Dedifferentiated amniotic fluid mesenchymal stem cell (primary cell): ENCODE measurements around the gene MICAL2.
A peak's percentile ranks its signal among the peaks of the same experiment; 100 is the strongest.

Experiments used
- DNase-seq: peaks from one replicate; pipeline ENCODE4 v3.0.0-alpha.2; 2016; ENCODE audit errors: extremely low spot score

Gene MICAL2, protein sequence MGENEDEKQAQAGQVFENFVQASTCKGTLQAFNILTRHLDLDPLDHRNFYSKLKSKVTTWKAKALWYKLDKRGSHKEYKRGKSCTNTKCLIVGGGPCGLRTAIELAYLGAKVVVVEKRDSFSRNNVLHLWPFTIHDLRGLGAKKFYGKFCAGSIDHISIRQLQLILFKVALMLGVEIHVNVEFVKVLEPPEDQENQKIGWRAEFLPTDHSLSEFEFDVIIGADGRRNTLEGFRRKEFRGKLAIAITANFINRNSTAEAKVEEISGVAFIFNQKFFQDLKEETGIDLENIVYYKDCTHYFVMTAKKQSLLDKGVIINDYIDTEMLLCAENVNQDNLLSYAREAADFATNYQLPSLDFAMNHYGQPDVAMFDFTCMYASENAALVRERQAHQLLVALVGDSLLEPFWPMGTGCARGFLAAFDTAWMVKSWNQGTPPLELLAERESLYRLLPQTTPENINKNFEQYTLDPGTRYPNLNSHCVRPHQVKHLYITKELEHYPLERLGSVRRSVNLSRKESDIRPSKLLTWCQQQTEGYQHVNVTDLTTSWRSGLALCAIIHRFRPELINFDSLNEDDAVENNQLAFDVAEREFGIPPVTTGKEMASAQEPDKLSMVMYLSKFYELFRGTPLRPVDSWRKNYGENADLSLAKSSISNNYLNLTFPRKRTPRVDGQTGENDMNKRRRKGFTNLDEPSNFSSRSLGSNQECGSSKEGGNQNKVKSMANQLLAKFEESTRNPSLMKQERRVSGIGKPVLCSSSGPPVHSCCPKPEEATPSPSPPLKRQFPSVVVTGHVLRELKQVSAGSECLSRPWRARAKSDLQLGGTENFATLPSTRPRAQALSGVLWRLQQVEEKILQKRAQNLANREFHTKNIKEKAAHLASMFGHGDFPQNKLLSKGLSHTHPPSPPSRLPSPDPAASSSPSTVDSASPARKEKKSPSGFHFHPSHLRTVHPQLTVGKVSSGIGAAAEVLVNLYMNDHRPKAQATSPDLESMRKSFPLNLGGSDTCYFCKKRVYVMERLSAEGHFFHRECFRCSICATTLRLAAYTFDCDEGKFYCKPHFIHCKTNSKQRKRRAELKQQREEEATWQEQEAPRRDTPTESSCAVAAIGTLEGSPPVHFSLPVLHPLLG

DNA sequence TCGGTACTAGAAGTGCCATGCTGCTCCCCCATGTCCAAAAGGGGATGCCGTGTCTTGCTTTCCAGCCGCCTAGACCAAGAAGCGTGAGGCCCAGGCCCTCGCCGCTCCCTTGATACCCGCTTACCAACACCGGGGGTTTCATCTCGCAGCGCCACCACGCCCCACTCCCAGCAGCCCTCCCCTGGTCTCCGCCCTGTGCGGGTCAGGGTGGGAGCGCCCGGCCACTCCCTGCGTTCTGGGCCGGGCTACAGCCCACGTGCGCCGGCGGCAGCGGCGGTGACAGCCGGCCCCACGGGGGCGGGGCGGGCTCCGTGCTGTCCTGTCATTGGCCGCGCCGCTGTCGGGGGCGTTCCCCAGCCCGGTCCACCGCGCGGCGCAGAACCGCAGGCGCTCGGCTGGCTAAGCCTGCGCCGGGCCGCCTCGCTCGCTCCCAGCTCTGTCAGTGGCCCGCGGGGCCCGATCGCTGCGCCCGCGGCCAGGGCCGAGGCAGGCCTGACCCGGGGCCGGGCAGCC lies at the start of gene MICAL2:
TSS of gene MICAL2 (plus strand) at position 390 of the 513 bp plus-strand sequence. CDS start 51,566 bp downstream, outside the sequence.
- DNase-seq, result peak; percentile 80

DNA sequence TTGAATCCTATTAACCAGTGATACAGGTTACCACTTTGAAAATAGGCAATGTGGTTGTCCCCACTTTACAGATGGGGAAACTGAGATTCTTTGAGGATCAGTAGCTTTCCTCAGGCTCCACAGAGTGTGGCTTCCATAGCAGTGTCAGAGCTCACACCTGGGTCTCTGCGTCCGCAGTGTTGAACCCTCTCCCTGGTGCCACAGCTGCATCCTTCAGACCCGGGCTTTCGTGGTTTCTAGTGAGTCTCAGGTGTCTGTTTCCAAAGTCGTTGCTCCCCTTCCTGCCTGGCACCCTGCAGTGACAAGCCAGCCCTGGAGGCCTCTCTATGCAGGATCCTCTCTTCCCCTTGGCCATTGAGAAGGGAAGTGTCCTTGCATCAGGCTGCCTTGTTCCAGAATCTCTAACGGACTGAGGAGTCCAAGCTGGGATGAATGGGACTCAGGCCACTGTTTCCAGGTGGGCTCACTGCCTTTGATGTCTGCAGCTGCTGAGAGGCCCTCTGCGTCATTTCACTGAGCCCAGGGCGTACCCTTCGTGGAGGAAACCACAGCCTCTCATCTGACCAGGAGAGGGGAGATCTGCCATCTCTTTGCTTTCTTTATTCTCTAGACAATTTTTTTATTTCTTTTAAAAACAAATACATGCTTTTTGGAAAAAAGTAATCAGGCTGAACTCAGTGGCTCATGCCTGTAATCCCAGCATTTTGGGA lies 48.4 kb upstream of the MICAL2 start:
- DNase-seq, result no peak

GRCh38 chr11:12063251-12063650 lies 47.1 kb upstream of the MICAL2 start:
- DNase-seq, result no peak

GRCh38 chr11:12064136-12064953 lies 46.0 kb upstream of the MICAL2 start:
- DNase-seq, result no peak

GRCh38 chr11:12064954-12065280 lies 45.5 kb upstream of the MICAL2 start:
- DNase-seq, result no peak

GRCh38 chr11:12066056-12066798 lies 44.2 kb upstream of the MICAL2 start:
- peak; percentile 79 for DNase-seq

GRCh38 chr11:12066799-12067508 lies 43.4 kb upstream of the MICAL2 start:
- DNase-seq, result no peak

DNA sequence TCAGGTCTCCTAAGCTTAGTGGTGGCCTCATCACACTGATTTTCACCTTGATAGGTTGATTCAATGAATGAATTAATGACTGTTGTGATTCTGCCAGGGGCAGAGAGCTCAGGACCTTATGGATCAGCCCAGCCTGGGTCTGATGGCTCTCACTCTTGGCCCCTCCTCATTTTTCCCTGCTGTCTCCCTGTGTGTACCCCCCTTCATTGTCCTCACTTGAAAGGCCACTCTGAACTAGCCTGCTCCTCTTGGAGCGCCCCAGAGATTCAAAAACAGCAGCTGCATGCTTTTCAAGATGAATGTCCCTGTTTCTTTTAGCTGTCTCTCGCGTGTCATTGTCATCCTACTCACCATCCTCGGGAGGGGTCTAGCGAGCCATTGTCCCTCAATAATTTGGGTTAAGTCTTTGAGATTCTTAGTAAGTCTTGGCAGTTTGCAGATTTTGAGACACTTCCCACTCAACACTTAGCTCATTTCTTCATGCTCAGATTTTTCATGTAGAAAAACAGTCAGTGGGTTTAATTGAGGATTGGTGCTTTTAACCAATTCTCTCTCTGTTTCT lies 42.5 kb upstream of the MICAL2 start:
- DNase-seq, result no peak

DNA sequence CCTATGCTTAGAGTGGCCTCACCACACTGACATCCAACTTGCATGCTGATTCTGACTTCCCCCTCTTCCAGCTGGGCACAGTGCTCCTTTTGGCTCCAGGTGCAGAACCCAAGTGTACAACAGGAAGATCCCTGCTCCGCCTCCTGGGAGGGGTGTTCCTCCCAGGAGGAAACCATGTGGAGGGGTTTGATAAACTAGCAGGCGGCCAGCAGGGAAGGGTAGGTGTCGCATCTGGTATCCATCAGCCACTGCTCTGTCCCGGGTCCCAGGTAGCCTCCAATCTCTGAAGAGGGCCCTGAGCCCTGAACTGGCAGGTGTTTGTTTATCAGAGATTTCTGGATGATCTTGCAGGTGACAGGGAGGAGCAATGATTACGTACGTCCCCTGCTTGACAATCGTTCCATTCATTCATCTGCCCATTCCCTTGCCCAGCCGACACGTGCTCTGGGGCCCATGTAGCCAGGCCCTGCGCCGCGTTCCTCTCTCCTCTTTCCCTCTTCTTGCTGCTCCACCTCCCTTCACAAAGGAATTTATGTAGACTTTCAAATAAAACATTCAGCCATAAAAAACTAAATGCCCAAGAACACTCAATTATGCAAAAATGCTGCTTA lies 41.2 kb upstream of the MICAL2 start:
- no peak for DNase-seq

- DNase-seq, result no peak
Observed at GRCh38 chr11:12070446-12071267, 39.7 kb upstream of the MICAL2 start.

DNA sequence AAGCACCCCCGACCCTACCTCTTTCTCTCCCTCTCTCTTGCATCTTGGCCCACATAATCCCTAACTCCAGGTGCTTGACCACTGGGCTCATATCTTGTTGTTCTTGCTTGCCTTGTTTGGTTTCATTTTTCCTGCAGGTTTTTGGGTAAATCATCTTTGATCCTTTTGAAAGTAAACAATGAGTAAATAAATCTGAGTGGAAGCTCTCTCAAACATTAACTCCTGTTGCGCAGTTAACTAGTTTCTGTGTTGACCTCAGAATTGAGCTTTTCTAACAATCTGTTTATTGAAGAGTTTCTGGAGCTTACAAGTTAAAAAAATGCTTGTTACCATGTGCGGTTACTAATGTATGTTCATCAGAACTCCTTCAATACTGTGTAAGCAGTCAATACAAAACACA lies 38.8 kb upstream of the MICAL2 start:
- DNase-seq, result no peak

DNA sequence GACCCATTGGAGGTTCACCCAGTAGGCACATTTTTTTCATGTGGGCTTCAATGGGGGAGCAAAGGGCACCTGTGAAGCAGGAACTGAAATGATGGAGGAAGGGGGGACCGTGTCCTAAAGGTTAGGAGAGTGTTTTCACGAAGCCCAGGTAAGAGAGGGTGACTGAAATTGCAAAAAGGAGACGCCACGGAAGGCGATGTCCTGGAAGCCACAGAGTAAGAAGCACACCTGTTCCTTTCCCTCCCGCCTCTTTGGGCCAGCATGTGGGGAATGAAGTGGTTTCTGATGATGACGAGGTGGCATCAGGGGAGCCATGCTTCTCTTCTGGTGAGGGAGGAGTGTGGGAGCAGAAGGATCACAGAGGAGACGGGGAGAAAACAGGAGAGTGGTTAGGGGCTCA lies 37.0 kb upstream of the MICAL2 start:
- no peak for DNase-seq

- DNase-seq, result no peak
Observed at GRCh38 chr11:12073886-12074285, 36.5 kb upstream of the MICAL2 start.

DNA sequence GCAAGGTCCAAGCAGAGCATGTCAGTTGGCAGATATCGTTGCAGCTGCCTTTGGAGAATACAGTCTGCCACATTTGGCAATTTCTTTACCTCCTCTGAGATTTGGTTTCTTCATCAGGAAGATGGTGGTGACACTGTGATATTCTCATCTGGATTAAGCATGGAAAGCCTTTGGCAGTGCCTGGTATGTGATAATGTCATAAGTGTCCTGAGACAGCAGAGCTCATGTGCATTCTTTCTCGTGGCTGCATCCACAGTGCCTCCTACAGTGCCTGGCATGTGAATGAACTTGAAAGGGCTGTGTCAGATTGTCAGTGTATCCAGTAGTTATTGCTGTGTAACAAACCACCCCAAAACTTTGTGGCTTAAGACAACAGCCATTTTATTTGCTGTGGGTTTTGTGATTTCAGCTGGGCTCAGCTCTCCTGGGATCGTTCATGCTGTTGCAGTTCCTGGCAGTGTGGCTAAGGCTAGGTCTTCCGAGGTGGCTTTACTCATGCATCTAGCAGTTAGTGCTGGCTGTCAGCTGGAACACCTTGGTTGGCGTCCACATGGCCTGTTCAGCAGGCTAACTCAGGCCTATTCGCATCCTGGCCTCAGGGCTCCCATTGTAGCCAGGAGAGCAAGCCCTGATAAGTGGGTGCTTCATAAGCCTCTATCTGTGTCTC lies 35.7 kb upstream of the MICAL2 start:
- DNase-seq, result no peak

- no peak for DNase-seq
Observed at GRCh38 chr11:12075291-12075690, 35.1 kb upstream of the MICAL2 start.

DNA sequence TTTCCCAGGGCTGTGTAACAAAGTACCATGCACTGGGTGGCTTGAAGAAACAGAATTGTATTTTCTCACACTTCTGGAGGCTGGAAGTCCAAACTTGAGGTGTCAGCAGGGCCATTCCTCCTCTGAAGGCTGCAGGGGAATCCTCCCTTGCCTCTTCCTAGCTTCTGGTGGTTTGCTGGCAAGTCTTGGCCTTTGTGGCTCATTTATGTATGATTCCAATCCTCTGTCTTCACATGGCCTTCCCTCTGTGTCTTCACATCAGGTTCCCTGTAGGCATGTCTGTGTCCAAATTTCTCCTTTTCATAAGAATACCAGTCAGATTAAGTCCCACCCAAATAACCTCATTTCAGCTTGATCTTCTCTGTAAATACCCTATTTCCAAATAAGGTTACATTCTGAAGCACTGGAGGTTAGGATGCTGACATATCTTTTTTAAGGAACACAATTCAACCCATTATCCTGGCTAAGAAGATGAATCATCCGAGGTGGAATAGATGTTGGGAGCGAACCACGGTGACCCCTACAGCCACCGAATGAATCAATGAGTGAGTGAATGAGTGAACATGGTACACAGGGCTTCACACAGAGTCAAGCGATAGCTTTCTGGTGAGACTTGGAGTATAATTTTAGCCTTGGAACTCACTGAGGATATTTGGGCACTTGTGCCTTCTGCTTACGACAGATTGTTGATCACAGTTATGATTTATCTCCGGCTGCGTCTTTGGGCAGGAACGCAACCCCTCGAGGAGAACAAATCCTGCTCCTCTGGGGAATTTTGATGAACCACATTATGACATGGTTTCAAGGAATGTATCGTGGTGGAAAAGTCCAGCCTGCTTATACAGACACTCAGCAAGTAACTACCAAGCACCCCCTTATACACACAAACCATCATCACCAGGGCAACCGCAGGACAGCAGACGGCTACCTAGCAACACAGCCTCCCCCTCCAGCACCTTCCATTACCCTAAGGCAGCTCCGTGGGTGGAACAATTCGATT lies 34.3 kb upstream of the MICAL2 start:
- DNase-seq, result peak; percentile 93
